BJ (cell line): ENCODE measurements around the gene ATP1B1. TPM values are rescaled to one million over a fixed set of nuclear protein-coding genes. Genes with fewer than 3 reads are reported as not detected.

Source experiments
- CTCF ChIA-PET: fragments of 350-600 bp; formaldehyde crosslinking; extraction: SDS; loops from one replicate; lab custom pipeline; 2021; ENCODE audit warnings: antibody characterized with exemption, inconsistent platforms; lab: Yijun Ruan, JAX
- POLR2A ChIA-PET: fragments of 300-600 bp; sonication (Branson Sonifier 250); formaldehyde crosslinking; extraction: SDS; loops from one replicate; lab custom pipeline; 2021; ENCODE audit warnings: antibody characterized with exemption; lab: Charles Lee
- DNase-seq: peaks from one replicate; pipeline ENCODE4 v3.0.0-alpha.2; 2011; ENCODE audit warnings: low read depth
- H3K27me3 ChIP-seq: 2 replicates; pipeline ENCODE4 v1.6.0; 2011; ENCODE audit warnings: low read length; ENCODE audit not compliant: control insufficient read depth, insufficient read depth
- H3K36me3 ChIP-seq: 2 replicates; pipeline ENCODE4 v1.5.1; 2011; ENCODE audit warnings: low read length; ENCODE audit not compliant: control insufficient read depth, insufficient read depth
- H3K4me3 ChIP-seq: 2 replicates; pipeline ENCODE4 v1.5.1; 2011; ENCODE audit warnings: low read depth, mild to moderate bottlenecking, control low read depth, low read length
- CTCF ChIP-seq: IDR thresholded peaks from 2 replicates; pipeline ENCODE4 v1.5.1; 2011; ENCODE audit warnings: low read depth, mild to moderate bottlenecking, control low read depth, inconsistent platforms, low read length, moderate library complexity; ENCODE audit not compliant: insufficient read depth
- polyA plus RNA-seq: library from polyadenylated mRNA; depleted of rRNA; stranded (reverse); fragments of >200 nt; gene quantifications from 2 replicates; pipeline ENCODE4 v1.2.3, GENCODE V29; 2011

The ATP1B1 gene
- polyA plus RNA-seq, 1 experiment, result 10.5 TPM

GRCh38 chr1:169078163-169078883 lies 28.2 kb upstream of the ATP1B1 start:
- no peak for DNase-seq
- Histone ChIP-seq H3K36me3 (no peaks in the 10 kb centered on the region), H3K27me3 (no peaks in the 10 kb centered on the region), H3K4me3 (no peak overlapping the region)
- CTCF ChIA-PET, result interaction anchor here (0.6 kb wide), 1 partner anchor 120 kb away, joined by 3 read pairs; no protein-coding TSS in a partner anchor
- TF ChIP-seq CTCF, result no peak
- POLR2A ChIA-PET, result no interaction called here

- H3K36me3 ChIP-seq, result no peaks in the 10 kb centered on the region
- TF ChIP-seq CTCF, result no peak
- no peak overlapping the region for H3K4me3 ChIP-seq
- no peak for DNase-seq
- ChIA-PET CTCF (interaction anchor here (1.7 kb wide), 1 partner anchor 10 kb away, joined by 3 read pairs; no protein-coding TSS in a partner anchor), POLR2A (no interaction called here)
- H3K27me3 ChIP-seq, result peaks cover 2% of the 10 kb centered on the region; the same call in 1 of the 2 replicates
These were observed 24.9 kb upstream of the ATP1B1 start for GRCh38 chr1:169081503-169082123.

- peaks cover 4% of the 10 kb centered on the region for H3K27me3 ChIP-seq
- no peak for TF ChIP-seq CTCF
- POLR2A ChIA-PET, result no interaction called here
- no peak for DNase-seq
- CTCF ChIA-PET, result interaction anchor here (1.5 kb wide), 1 partner anchor 15 kb away, joined by 4 read pairs; no protein-coding TSS in a partner anchor
- no peak overlapping the region for H3K4me3 ChIP-seq
- H3K36me3 ChIP-seq, result no peaks in the 10 kb centered on the region
These were observed 20.6 kb upstream of the ATP1B1 start for GRCh38 chr1:169085911-169086310.

GRCh38 chr1:169086603-169087455 lies 19.7 kb upstream of the ATP1B1 start:
- DNase-seq, result no peak
- no peaks in the 10 kb centered on the region for H3K36me3 ChIP-seq
- CTCF ChIA-PET, result no interaction called here
- peaks cover 5% of the 10 kb centered on the region for H3K27me3 ChIP-seq
- no peak overlapping the region for H3K4me3 ChIP-seq
- TF ChIP-seq CTCF, result no peak
- POLR2A ChIA-PET, result no interaction called here

- H3K4me3 ChIP-seq, result no peak overlapping the region
- CTCF ChIA-PET, result no interaction called here
- POLR2A ChIA-PET, result no interaction called here
- peaks cover 5% of the 10 kb centered on the region for H3K27me3 ChIP-seq
- DNase-seq, result no peak
- H3K36me3 ChIP-seq, result no peaks in the 10 kb centered on the region
- TF ChIP-seq CTCF, result no peak
These were observed 18.6 kb upstream of the ATP1B1 start for GRCh38 chr1:169087876-169088275.
